ENCODE measurements around the gene SMAD6. TPM values are rescaled to one million over a fixed set of nuclear protein-coding genes. Genes with fewer than 3 reads are reported as not detected.

SMAD6 gene
- total RNA-seq, 6 experiments from 2014 or later = 10.2 to 18.1 (median 16.4) TPM

DNA sequence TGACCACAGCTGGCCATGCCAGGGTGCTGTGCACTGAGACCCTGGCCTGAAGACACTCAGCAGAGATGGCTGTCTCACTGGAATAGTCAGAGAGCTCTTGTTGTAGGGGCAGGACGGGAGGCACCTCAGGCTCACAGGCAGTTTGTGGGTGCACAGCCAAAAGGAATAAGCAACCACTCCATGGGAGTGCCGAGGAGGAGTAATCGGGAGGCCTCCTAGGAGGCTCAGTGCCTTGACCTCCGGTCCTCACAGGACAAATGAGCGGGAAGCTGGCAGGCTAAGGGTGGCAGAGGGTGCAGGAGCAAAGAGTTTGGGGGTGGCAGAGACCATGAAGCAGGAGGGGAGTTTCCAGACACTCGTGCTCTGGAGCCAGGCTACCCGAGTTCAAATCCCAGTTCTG lies 81.7 kb downstream of the SMAD6 start:
- Mint-ChIP-seq H3K27me3 (ENCODE audit: insufficient read depth) (peaks cover 2% of the 10 kb centered on the region; the same call in 1 of the 2 replicates), H3K4me3 (no peak overlapping the region), H3K9me3 (no peaks in the 10 kb centered on the region), H3K36me3 (ENCODE audit: low read depth) (peaks cover 9% of the 10 kb centered on the region), H3K27ac (peak overlapping the region; percentile 75), H3K4me1 (ENCODE audit: low read depth) (peaks cover 65% of the 10 kb centered on the region)
- TF ChIP-seq, protein P1, sequence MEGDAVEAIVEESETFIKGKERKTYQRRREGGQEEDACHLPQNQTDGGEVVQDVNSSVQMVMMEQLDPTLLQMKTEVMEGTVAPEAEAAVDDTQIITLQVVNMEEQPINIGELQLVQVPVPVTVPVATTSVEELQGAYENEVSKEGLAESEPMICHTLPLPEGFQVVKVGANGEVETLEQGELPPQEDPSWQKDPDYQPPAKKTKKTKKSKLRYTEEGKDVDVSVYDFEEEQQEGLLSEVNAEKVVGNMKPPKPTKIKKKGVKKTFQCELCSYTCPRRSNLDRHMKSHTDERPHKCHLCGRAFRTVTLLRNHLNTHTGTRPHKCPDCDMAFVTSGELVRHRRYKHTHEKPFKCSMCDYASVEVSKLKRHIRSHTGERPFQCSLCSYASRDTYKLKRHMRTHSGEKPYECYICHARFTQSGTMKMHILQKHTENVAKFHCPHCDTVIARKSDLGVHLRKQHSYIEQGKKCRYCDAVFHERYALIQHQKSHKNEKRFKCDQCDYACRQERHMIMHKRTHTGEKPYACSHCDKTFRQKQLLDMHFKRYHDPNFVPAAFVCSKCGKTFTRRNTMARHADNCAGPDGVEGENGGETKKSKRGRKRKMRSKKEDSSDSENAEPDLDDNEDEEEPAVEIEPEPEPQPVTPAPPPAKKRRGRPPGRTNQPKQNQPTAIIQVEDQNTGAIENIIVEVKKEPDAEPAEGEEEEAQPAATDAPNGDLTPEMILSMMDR (IDR thresholded peaks at IDR 0.05) = no peak
- DNase-seq = no peak

DNA sequence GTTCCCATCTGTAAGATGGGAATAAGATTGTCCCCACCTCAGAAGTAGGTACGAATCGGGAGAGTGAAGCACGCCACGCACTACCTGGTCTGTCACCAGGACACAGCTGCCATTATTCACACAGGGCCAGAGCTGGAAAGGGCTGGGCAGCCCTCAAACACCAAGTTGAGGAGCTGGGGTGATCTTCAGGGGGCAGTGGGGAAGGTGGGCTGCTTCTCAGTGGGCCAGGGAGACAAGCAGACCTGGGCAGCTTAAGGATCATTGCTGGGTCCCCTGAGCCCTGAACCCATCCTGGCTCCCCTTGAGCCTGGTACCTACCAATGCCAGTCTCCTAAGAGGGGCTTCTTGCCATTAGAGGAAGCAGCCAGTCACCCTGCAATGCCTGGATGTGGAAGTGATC lies 82.1 kb downstream of the SMAD6 start:
- no peak overlapping the region for H3K27ac Mint-ChIP-seq
- peaks cover 9% of the 10 kb centered on the region for H3K36me3 Mint-ChIP-seq (ENCODE audit: low read depth)
- no peak overlapping the region for H3K4me3 Mint-ChIP-seq
- no peaks in the 10 kb centered on the region for H3K9me3 Mint-ChIP-seq
- peaks cover 2% of the 10 kb centered on the region; the same call in 1 of the 2 replicates for H3K27me3 Mint-ChIP-seq (ENCODE audit: insufficient read depth)
- peaks cover 65% of the 10 kb centered on the region for H3K4me1 Mint-ChIP-seq (ENCODE audit: low read depth)
- DNase-seq = no peak
- TF ChIP-seq, protein P1 (IDR thresholded peaks at IDR 0.05) = no peak

DNA sequence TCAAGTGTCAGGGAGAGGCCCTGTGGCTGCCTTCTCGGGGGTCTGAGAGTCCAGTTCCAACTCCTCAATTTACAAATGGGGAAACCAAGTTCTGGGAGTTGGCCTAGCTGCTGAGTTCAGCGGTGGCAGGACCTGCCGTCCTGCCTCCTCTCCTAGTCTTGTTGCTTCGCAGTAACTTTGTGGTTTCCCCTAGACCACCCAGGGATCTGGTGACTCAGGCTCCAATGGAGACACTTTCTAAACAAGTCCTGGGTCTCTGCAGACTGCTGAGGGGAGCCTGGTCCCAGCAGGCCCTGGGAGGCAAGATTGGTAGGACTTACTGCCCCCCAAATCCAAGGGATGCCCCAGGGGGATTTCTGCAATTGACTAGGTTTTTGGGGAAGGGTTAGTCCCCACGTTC lies 83.6 kb downstream of the SMAD6 start:
- DNase-seq = no peak
- Mint-ChIP-seq H3K27me3 (ENCODE audit: insufficient read depth) (peaks cover 2% of the 10 kb centered on the region; the same call in 1 of the 2 replicates), H3K27ac (peak overlapping the region; percentile 51), H3K9me3 (no peaks in the 10 kb centered on the region), H3K36me3 (ENCODE audit: low read depth) (peaks cover 9% of the 10 kb centered on the region), H3K4me1 (ENCODE audit: low read depth) (peaks cover 63% of the 10 kb centered on the region), H3K4me3 (no peak overlapping the region)
- TF ChIP-seq, protein P1 (IDR thresholded peaks at IDR 0.05) = no peak

DNA sequence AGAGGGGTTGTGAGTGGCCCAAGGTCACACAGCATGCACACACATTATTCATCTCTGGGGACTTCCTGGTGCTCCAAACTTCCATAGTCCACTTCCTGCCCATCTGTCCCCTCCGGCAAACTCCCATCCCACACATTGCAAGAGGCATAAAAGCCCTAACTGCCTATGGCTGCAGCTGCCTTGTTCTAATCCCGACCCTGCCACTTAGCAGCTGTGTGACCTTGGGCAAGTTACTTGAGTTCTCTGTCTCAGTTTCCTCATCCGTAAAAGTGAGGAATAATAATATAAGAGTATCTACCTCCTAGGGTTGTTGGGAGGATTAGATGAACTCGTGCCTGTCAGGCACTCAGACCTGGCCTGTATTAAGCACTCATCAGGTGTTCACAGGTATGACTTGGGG lies 84.2 kb downstream of the SMAD6 start:
- TF ChIP-seq, protein P1 (IDR thresholded peaks at IDR 0.05) = no peak
- Mint-ChIP-seq H3K4me1 (ENCODE audit: low read depth) (peaks cover 60% of the 10 kb centered on the region), H3K36me3 (ENCODE audit: low read depth) (peaks cover 9% of the 10 kb centered on the region), H3K27me3 (ENCODE audit: insufficient read depth) (peaks cover 2% of the 10 kb centered on the region; the same call in 1 of the 2 replicates), H3K27ac (peak overlapping the region; percentile 51; the same call in 1 of the 2 replicates), H3K4me3 (no peak overlapping the region), H3K9me3 (no peaks in the 10 kb centered on the region)
- no peak for DNase-seq

DNA sequence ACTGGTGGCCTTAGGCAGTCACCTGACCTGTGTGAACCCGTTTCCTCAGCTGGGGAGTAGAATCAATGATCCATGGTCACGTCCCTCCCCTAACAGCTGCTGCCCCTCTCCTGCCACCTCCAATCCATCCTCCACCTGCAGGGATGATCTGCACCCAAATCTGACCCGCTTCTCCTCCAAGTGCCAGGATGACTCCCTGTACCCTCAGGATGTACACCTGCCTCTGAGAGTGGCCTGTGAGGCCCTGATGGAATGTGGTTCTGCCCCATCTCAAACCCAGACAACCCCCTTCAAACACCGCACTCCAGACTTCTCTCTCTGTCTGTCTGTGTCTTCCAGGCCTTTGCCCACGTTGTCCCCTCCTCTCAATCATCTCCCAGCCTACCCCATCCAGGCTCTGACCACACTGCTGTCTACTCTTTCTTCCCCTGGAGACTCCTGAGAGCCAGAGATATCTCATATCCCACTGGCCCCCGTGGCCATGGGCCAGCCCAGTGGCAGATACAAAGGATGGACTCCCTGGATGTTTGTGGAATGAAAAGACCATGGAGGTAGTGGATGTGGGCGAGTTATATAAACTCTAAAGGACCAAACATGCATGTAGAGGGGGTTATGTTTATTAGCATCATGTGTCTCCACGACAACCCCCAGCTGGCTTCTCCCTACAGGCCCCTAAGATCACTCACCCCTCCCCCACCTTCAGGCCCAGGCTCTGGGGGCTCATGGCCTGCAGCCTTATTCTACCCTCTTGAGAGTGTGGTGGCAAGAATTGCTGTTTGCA lies 84.9 kb downstream of the SMAD6 start:
- no peak overlapping the region for H3K27ac Mint-ChIP-seq
- peaks cover 9% of the 10 kb centered on the region for H3K36me3 Mint-ChIP-seq (ENCODE audit: low read depth)
- no peaks in the 10 kb centered on the region for H3K9me3 Mint-ChIP-seq
- H3K27me3 Mint-ChIP-seq (ENCODE audit: insufficient read depth) = peaks cover 2% of the 10 kb centered on the region; the same call in 1 of the 2 replicates
- no peak overlapping the region for H3K4me3 Mint-ChIP-seq
- TF ChIP-seq, protein P1 (IDR thresholded peaks at IDR 0.05) = no peak
- DNase-seq = no peak
- H3K4me1 Mint-ChIP-seq (ENCODE audit: low read depth) = peaks cover 60% of the 10 kb centered on the region
